GM19025 (cell line): ENCODE measurements around the gene CBX2.
"Not testable (repeated sequence)": the region's sequence is repeated elsewhere in the genome, so short reads cannot be mapped to it uniquely, and the experiment has no call there.

Experiments used
- ATAC-seq: cut with Tn5 transposase; IDR thresholded peaks from one replicate; pipeline ENCODE4 v1.9.1; 2021; ENCODE audit warnings: mild to moderate bottlenecking, low read depth, moderate library complexity; ENCODE audit not compliant: unreplicated experiment

CBX2 gene

DNA sequence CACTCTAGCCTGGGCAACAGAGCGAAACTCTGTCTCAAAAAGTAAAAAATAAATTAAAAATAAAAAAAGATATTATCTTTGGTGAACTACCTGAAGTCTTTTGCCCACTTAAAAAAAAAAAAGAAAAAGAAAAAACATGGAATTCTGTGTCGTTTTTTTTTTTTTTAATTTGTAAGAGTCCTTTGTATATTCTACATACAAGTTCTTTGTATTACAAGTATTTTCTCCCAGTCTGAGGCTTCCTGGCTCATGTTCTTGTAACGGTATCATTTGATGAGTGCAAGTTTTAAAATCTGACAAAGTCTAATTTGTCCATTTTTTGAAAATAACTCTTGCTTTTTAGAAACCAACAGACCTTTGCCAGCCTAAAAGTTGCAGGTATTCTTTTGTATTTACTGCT, 12.2 kb upstream of the CBX2 start:
- no peak for ATAC-seq

GRCh38 chr17:79769570-79770506, 8.1 kb upstream of the CBX2 start:
- no peak for ATAC-seq

- no peak for ATAC-seq
Measured at GRCh38 chr17:79771276-79771675, 6.7 kb upstream of the CBX2 start.

DNA sequence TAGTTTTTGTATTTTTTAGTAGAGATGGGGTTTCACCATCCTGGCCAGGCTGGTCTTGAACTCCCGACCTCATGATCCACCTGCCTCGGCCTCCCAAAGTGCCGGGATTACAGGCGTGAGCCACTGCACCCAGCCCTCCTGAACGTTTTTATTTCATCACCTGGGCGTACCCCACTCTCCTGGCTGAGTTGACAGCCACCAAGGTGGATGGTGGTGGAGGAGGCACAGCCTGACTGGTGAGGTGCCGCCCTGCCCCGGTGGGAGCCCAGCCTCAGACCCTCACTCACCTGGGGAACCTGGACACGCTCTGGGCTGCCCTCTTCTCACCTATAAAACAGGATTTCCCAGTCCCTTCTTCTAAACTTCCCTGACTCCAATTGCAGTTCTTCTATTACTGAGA, 5.2 kb upstream of the CBX2 start:
- ATAC-seq = not testable (repeated sequence)

- no peak for ATAC-seq
Measured at GRCh38 chr17:79774561-79774975, 3.4 kb upstream of the CBX2 start.

DNA sequence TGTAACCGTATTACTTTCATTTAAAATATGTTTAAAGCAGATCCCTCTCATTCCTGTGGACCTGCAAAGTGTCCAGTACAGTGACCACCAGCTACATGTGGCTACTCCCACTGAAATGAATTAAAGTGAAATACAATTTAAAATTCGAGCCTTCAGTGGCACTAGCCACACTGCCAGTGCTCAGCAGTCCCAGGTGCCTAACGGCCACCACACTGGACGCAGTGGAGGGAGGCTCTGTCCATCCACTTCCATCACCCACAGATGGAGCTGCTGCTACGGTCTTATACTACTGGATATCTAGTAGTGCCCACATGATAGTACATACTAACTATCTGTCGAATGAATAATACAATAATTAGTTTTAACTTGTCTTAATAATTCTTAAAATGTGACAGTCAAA, 2.3 kb upstream of the CBX2 start:
- ATAC-seq = no peak

- no peak for ATAC-seq
Measured at GRCh38 chr17:79776376-79777119, 1.4 kb upstream of the CBX2 start.

DNA sequence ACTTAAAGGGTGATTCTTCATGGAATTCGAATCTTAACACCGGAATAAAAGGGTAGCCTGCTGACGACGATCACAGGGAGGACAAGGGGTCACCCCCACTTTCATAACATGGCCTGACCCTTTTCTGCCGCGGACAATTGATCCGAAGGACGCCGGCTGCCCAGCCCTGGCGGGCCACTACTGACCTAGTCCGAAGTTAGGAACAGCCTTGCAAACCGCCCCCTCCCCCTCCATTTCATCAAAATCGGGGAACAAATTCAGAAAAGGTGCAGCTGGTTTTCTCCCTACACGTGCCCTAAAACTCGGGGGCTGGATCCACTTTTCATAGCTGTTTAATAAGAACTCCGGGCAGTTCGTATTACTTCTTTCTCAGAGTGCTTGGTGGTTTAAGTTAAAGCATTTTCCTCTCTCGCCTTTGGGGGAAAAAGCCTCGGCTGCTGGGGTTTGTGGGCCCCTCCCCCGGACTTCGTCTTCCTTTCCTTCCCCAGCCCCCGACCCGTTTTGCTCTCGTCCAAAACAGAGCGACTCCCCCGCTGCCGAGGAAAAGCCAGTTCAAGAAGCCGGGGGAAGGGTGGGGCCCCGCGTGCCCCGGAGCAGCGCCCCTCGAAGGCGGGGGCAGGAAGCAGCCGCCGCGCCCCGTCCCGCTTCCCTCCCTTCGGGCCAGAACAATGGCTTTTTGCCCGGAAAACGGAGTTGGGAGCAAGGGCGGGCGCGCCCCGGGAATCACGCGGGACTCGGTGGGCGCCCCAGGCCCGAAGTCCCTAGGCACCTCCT, 641 bp upstream of the CBX2 start:
- no peak for ATAC-seq

GRCh38 chr17:79778504-79779083, 646 bp downstream of the CBX2 start:
- ATAC-seq = no peak

- no peak for ATAC-seq
Measured at GRCh38 chr17:79779084-79779529, 1.2 kb downstream of the CBX2 start.

DNA sequence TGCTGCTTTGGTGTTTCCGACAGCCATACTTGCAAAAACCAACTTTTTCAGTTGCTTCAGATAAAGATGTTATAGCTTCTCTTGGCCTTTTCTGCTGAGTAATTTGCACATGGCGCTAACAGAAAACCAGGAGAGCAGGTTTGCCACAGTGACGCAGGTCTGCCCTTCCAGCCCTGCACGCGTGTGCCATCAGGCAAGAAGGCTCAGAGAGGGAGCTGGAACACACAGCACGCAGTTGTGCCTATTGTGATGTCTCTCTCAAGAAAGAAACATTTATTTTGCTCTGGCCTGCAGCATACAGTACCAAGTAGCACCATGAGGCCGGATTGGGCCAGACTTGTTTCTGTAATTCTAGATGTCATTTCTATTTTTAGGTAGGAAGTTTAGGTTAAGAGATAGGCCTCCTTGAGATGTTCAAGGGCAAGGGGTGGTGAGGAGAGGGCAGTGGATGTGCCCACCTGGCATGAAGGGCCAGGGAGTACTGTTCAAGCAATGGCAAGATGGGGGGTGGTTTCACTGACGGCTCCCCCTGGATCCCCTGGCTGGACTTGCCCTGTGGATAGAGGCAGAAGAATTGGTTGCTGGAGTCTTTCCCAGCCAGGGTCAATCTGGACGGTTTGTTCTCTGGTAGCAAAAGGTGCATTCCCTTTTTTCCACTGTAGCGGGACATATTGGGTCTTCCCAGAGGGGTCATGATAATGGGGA, 1.9 kb downstream of the CBX2 start:
- no peak for ATAC-seq

DNA sequence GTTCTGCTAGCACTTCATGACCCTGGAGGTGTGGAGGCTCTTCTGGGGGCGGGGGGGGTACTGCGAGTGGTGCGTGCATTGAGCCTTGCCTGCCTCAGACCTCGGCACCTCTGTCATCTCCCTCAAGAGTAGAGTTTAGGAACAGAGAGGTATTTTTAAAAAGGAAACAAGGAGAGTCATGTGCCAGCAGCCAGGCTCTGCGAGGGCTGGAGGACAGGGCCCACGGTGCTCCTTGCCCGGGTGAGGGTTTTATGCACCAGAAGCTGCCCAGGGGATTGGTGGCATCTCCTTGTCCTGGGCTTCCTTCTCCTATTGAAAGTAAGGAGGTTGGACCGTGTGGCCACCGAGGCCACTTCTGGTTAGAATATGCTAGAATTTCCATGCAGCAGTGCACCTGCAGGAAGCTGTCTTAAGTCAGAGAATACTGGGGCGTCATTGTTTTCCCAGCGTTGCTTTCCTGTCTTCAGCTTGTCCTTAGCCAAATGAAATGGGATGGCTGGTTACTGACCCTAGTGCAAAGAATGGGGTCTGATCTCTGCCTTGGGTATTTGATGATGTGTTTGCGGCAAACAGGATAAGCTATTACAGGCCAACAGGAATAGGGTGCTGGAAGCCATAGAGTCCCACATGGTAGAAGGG, 3.2 kb downstream of the CBX2 start:
- ATAC-seq = no peak

GRCh38 chr17:79781736-79782575, 4.0 kb downstream of the CBX2 start:
- ATAC-seq = no peak

DNA sequence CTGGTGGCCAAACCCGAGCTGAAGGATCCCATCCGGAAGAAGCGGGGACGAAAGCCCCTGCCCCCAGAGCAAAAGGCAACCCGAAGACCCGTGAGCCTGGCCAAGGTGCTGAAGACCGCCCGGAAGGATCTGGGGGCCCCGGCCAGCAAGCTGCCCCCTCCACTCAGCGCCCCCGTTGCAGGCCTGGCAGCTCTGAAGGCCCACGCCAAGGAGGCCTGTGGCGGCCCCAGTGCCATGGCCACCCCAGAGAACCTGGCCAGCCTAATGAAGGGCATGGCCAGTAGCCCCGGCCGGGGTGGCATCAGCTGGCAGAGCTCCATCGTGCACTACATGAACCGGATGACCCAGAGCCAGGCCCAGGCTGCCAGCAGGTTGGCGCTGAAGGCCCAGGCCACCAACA, 5.9 kb downstream of the CBX2 start:
- ATAC-seq = no peak

DNA sequence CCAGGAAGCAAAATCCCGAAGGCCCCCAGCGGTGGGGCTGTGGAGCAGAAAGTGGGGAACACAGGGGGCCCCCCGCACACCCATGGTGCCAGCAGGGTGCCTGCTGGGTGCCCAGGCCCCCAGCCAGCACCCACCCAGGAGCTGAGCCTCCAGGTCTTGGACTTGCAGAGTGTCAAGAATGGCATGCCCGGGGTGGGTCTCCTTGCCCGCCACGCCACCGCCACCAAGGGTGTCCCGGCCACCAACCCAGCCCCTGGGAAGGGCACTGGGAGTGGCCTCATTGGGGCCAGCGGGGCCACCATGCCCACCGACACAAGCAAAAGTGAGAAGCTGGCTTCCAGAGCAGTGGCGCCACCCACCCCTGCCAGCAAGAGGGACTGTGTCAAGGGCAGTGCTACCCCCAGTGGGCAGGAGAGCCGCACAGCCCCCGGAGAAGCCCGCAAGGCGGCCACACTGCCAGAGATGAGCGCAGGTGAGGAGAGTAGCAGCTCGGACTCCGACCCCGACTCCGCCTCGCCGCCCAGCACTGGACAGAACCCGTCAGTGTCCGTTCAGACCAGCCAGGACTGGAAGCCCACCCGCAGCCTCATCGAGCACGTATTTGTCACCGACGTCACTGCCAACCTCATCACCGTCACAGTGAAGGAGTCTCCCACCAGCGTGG, 6.5 kb downstream of the CBX2 start:
- no peak for ATAC-seq

GRCh38 chr17:79785017-79785899, 7.3 kb downstream of the CBX2 start:
- no peak for ATAC-seq
